CD4-positive, CD25-positive, alpha-beta regulatory T cell (primary cell): ENCODE measurements around the gene RASIP1. TPM values are rescaled to one million over a fixed set of nuclear protein-coding genes. Genes with fewer than 3 reads are reported as not detected.
"Not testable (repeated sequence)": the region's sequence is repeated elsewhere in the genome, so short reads cannot be mapped to it uniquely, and the experiment has no call there.

Experiments used
- ATAC-seq, 2 donors: fragments of 150-1000 bp; cut with Tn5 transposase; one replicate each; pipeline ENCODE4 v1.10.0; 2021; ENCODE audit warnings: low read depth in 2 of 2, moderate number of reproducible peaks in 2 of 2, moderate library complexity in 1 of 2
- DNase-seq, 3 donors: peaks; one replicate each; pipeline versions ENCODE4 v3.0.0 to v3.0.0-alpha.2; 2012 to 2022; ENCODE audit warnings: mixed read lengths in 1 of 3
- H3K27ac ChIP-seq: one replicate; pipeline ENCODE4 v1.7.0; 2013; ENCODE audit warnings: mild to moderate bottlenecking, low read length; ENCODE audit not compliant: insufficient read depth, poor library complexity, severe bottlenecking
- H3K27me3 ChIP-seq: one replicate; pipeline ENCODE4 v1.7.0; 2013; ENCODE audit warnings: low read length; ENCODE audit not compliant: control insufficient read depth, insufficient read depth
- H3K36me3 ChIP-seq: one replicate; pipeline ENCODE4 v1.7.0; 2013; ENCODE audit warnings: mild to moderate bottlenecking, low read length, moderate library complexity; ENCODE audit not compliant: control insufficient read depth, insufficient read depth
- H3K4me1 ChIP-seq: 2 replicates; pipeline ENCODE4 v1.7.0; 2013; ENCODE audit warnings: mild to moderate bottlenecking, low read length; ENCODE audit not compliant: insufficient read depth, control insufficient read depth, poor library complexity, severe bottlenecking
- H3K4me3 ChIP-seq: one replicate; pipeline ENCODE4 v1.7.0; 2013; ENCODE audit warnings: low read depth, mild to moderate bottlenecking, low read length, moderate library complexity
- H3K9me3 ChIP-seq, 2 experiments: 1 replicate in 1 of 2; 2 replicates in 1 of 2; pipeline ENCODE4 v1.7.0; 2013; ENCODE audit warnings: low read length in 2 of 2, mild to moderate bottlenecking in 1 of 2, moderate library complexity in 1 of 2; ENCODE audit not compliant: control insufficient read depth in 2 of 2
- H3K27ac Mint-ChIP-seq, 3 donors: one replicate each; pipeline ENCODE4 v1.8.0; 2020 to 2022; ENCODE audit warnings: mild to moderate bottlenecking in 3 of 3, mixed read lengths in 3 of 3, moderate library complexity in 2 of 3
- H3K27me3 Mint-ChIP-seq: one replicate; pipeline ENCODE4 v1.8.0; 2022; ENCODE audit warnings: mild to moderate bottlenecking, mixed read lengths
- H3K36me3 Mint-ChIP-seq: one replicate; pipeline ENCODE4 v1.8.0; 2020; ENCODE audit warnings: mixed read lengths
- H3K4me1 Mint-ChIP-seq, 4 donors: one replicate each; pipeline ENCODE4 v1.8.0; 2020 to 2022; ENCODE audit warnings: mixed read lengths in 4 of 4, mild to moderate bottlenecking in 1 of 4
- H3K4me3 Mint-ChIP-seq, 4 donors: one replicate each; pipeline ENCODE4 v1.8.0; 2020 to 2022; ENCODE audit warnings: mild to moderate bottlenecking in 4 of 4, mixed read lengths in 4 of 4, moderate library complexity in 3 of 4
- H3K9me3 Mint-ChIP-seq, 7 donors: one replicate each; pipeline ENCODE4 v1.8.0; 2020 to 2022; ENCODE audit warnings: mixed read lengths in 7 of 7, mild to moderate bottlenecking in 3 of 7, moderate library complexity in 2 of 7
- polyA plus RNA-seq, 4 donors: library from polyadenylated mRNA; unstranded; fragments of 300-500 nt; fragmentation: Illumina TruSeq; gene quantifications; one replicate each; pipeline ENCODE4 v1.2.3, GENCODE V29; 2021
- total RNA-seq: library from RNA; stranded (reverse); gene quantifications from one replicate; pipeline ENCODE4 v1.2.3, GENCODE V29; 2022

The RASIP1 gene
- total and polyA plus RNA-seq, 5 donors from 2014 or later, result 0.13 to 0.55 (median 0.22) TPM

- H3K36me3 Mint-ChIP-seq, result no peaks in the 10 kb centered on the region
- no peak overlapping the region for H3K4me3 Mint-ChIP-seq
- no peaks in the 10 kb centered on the region for H3K27me3 ChIP-seq
- no peaks in the 10 kb centered on the region for H3K9me3 ChIP-seq
- no peak overlapping the region for H3K27ac ChIP-seq
- H3K9me3 Mint-ChIP-seq, result peaks cover 0 to 3% (median 0%) of the 10 kb centered on the region in 7 donors
- H3K4me3 ChIP-seq, result no peak overlapping the region
- H3K27ac Mint-ChIP-seq, result no peak overlapping the region
- H3K4me1 Mint-ChIP-seq, result peaks cover 0 to 3% (median 0%) of the 10 kb centered on the region in 4 donors
- peaks cover 14% of the 10 kb centered on the region for H3K27me3 Mint-ChIP-seq
- no peaks in the 10 kb centered on the region for H3K36me3 ChIP-seq
- ATAC-seq (no peak), DNase-seq (no peak)
- no peaks in the 10 kb centered on the region for H3K4me1 ChIP-seq
Observed at GRCh38 chr19:48777139-48777538, 36.7 kb upstream of the RASIP1 start.

- Mint-ChIP-seq H3K27ac (no peak overlapping the region), H3K4me1 (no peaks in the 10 kb centered on the region), H3K36me3 (no peaks in the 10 kb centered on the region), H3K9me3 (no peaks in the 10 kb centered on the region), H3K27me3 (peaks cover 15% of the 10 kb centered on the region), H3K4me3 (no peak overlapping the region)
- Histone ChIP-seq H3K4me3 (no peak overlapping the region), H3K4me1 (no peaks in the 10 kb centered on the region), H3K27me3 (peaks cover 2% of the 10 kb centered on the region), H3K36me3 (no peaks in the 10 kb centered on the region), H3K9me3 (no peaks in the 10 kb centered on the region), H3K27ac (no peak overlapping the region)
- no peak for DNase-seq
- ATAC-seq, result no peak
Observed at GRCh38 chr19:48772503-48772953, 32.1 kb upstream of the RASIP1 start.

GRCh38 chr19:48770734-48771472, 30.5 kb upstream of the RASIP1 start:
- no peaks in the 10 kb centered on the region for H3K36me3 Mint-ChIP-seq
- H3K27me3 ChIP-seq, result peaks cover 2% of the 10 kb centered on the region
- no peaks in the 10 kb centered on the region for H3K4me1 Mint-ChIP-seq
- H3K9me3 Mint-ChIP-seq, result no peaks in the 10 kb centered on the region
- H3K4me3 Mint-ChIP-seq, result no peak overlapping the region
- no peaks in the 10 kb centered on the region for H3K9me3 ChIP-seq
- peaks cover 10% of the 10 kb centered on the region for H3K27me3 Mint-ChIP-seq
- ATAC-seq (no peak), DNase-seq (no peak)
- H3K4me3 ChIP-seq, result no peak overlapping the region
- no peak overlapping the region for H3K27ac Mint-ChIP-seq
- no peak overlapping the region for H3K27ac ChIP-seq
- no peaks in the 10 kb centered on the region for H3K36me3 ChIP-seq
- no peaks in the 10 kb centered on the region for H3K4me1 ChIP-seq

GRCh38 chr19:48770266-48770665, 29.9 kb upstream of the RASIP1 start:
- H3K36me3 Mint-ChIP-seq, result no peaks in the 10 kb centered on the region
- ATAC-seq, result no peak
- peaks cover 10% of the 10 kb centered on the region for H3K27me3 Mint-ChIP-seq
- no peaks in the 10 kb centered on the region for H3K4me1 Mint-ChIP-seq
- no peaks in the 10 kb centered on the region for H3K9me3 Mint-ChIP-seq
- Histone ChIP-seq H3K4me1 (no peaks in the 10 kb centered on the region), H3K4me3 (no peak overlapping the region), H3K27ac (no peak overlapping the region), H3K9me3 (no peaks in the 10 kb centered on the region), H3K27me3 (peaks cover 2% of the 10 kb centered on the region), H3K36me3 (no peaks in the 10 kb centered on the region)
- no peak for DNase-seq
- H3K27ac Mint-ChIP-seq, result no peak overlapping the region
- H3K4me3 Mint-ChIP-seq, result no peak overlapping the region

- DNase-seq (no peak), ATAC-seq (no peak)
- Histone ChIP-seq H3K27me3 (peaks cover 2% of the 10 kb centered on the region), H3K27ac (no peak overlapping the region), H3K4me3 (no peak overlapping the region), H3K36me3 (no peaks in the 10 kb centered on the region), H3K9me3 (no peaks in the 10 kb centered on the region), H3K4me1 (no peaks in the 10 kb centered on the region)
- H3K9me3 Mint-ChIP-seq, result no peaks in the 10 kb centered on the region
- H3K4me1 Mint-ChIP-seq, result no peaks in the 10 kb centered on the region
- no peak overlapping the region for H3K4me3 Mint-ChIP-seq
- H3K27ac Mint-ChIP-seq, result no peak overlapping the region
- H3K27me3 Mint-ChIP-seq, result peaks cover 10% of the 10 kb centered on the region
- H3K36me3 Mint-ChIP-seq, result no peaks in the 10 kb centered on the region
Observed at GRCh38 chr19:48768994-48769713, 28.7 kb upstream of the RASIP1 start.

GRCh38 chr19:48768171-48768753, 27.9 kb upstream of the RASIP1 start:
- not testable (repeated sequence) for H3K4me3 ChIP-seq, H3K27ac Mint-ChIP-seq, H3K4me1 Mint-ChIP-seq, H3K4me1 ChIP-seq, ATAC-seq, H3K36me3 Mint-ChIP-seq, H3K4me3 Mint-ChIP-seq, H3K9me3 Mint-ChIP-seq, DNase-seq, H3K36me3 ChIP-seq, H3K27ac ChIP-seq, H3K27me3 ChIP-seq, H3K9me3 ChIP-seq
- peaks cover 12% of the 10 kb centered on the region for H3K27me3 Mint-ChIP-seq

GRCh38 chr19:48765816-48766215, 25.4 kb upstream of the RASIP1 start:
- ATAC-seq, H3K27me3 ChIP-seq, H3K27ac Mint-ChIP-seq, H3K27ac ChIP-seq, H3K36me3 Mint-ChIP-seq, H3K9me3 Mint-ChIP-seq, H3K36me3 ChIP-seq, H3K4me1 ChIP-seq, H3K4me1 Mint-ChIP-seq, DNase-seq, H3K4me3 Mint-ChIP-seq, H3K4me3 ChIP-seq, H3K9me3 ChIP-seq: not testable (repeated sequence)
- H3K27me3 Mint-ChIP-seq, result peaks cover 17% of the 10 kb centered on the region
